Left renal cortex interstitium (tissue), 4 donors: ENCODE measurements around the gene KRT39. TPM values are rescaled to one million over a fixed set of nuclear protein-coding genes. Genes with fewer than 3 reads are reported as not detected.
"Not testable (repeated sequence)": the region's sequence is repeated elsewhere in the genome, so short reads cannot be mapped to it uniquely, and the experiment has no call there.

ENCODE experiments used
- DNase-seq, 4 donors: peaks; one replicate each; pipeline ENCODE4 v3.0.0-alpha.2; 2013; ENCODE audit warnings: low read depth in 4 of 4, low spot score in 2 of 4, missing footprints in 1 of 4
- polyA plus RNA-seq, 4 donors: library from polyadenylated mRNA; unstranded; fragments of 120-200 nt; gene quantifications; one replicate each; pipeline ENCODE4 v1.2.1, GENCODE V29; 2013; ENCODE audit not compliant: insufficient read length in 4 of 4

Gene KRT39
- polyA plus RNA-seq: under 1 TPM in 1 of 4 donors, not detected in 3; 0.09 TPM

- no peak for DNase-seq
Observed at GRCh38 chr17:40966848-40967247, at the start of gene KRT39. KRT39 (minus strand) TSS chr17:40966948; CDS start chr17:40966856, 92 bp downstream.

DNA sequence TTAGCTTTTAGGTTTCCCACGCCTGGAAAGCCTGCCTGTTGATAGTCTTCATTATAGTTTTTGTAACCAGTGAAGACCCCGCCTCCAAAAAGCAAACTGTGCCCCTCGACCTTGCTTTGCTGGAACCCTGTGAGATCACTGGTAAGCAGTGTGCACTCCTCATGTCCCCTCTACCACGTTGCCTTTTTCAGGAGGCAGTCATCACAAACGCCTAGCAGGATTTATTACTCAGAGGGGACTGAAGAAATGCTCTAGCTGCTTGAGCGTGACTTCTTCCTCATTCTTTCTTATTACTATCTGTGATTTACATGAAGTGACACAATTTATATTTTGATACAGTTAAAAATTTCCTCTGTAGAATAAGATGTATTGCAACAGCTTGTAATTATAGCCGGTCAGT is 48.7 kb upstream of the KRT39 start:
- DNase-seq: no peak

DNA sequence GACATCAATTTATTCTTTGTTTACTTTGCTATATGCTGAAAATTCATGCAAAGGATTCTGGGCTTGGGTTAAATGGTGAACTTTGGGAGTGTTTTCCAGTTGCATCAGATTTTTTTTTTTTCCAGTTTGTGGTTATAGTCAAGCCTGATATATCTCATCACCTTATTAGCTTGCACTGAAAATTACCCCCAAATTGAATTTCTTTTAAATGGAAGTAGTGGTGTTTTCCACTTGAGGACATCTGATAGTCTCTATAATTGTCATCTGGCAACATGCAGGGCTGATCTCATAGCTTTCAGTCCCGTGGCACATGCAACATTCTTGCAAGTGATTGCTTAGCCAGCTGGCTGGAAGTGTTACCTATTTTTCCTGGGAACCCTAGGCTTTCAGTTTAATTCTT is 46.9 kb upstream of the KRT39 start:
- no peak for DNase-seq

DNA sequence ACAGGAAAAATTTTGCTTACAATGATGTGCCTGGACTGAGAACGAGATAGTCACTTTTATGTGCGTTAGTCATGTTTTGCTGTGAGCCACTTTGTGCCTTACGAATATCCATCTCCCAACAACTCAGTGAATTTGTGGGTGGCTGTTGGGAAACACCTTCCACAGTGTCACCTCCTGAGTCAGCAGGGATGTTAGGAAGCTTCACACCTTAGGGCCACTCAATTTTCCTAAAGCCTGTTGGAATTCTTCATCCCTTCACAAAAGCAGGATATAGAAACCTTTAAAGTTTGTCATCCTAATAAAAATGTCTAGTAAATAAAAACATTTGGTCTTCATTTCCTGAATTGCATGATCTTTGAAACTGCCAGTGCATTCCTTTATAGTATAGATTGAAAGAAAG is 46.4 kb upstream of the KRT39 start:
- DNase-seq: no peak

- no peak for DNase-seq
Observed at GRCh38 chr17:41012326-41013120, 45.8 kb upstream of the KRT39 start.

GRCh38 chr17:41010441-41010840 is 43.7 kb upstream of the KRT39 start:
- DNase-seq: no peak

- no peak for DNase-seq
Observed at GRCh38 chr17:41009936-41010335, 43.2 kb upstream of the KRT39 start.

DNA sequence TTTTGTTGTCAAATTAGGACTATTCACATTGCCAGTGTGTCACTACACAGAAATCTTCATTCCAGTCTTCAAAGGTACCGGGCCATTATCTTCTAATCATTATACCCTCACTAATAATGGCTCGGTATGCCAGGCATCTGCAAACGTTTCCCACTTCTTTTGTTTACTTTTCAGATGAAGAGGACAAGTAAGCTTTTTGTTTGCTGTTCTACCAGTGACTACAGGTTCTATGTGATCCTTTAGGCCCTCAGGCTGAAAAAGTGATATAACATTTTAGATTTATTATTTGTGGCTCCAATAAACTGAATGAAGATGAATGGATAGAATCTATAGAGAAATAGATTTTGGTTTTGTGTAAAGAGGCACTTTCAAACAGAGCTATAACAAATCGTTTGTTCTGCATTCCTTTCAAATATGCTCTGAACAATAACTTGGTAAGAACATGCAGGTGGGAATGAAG is 42.6 kb upstream of the KRT39 start:
- no peak for DNase-seq

DNA sequence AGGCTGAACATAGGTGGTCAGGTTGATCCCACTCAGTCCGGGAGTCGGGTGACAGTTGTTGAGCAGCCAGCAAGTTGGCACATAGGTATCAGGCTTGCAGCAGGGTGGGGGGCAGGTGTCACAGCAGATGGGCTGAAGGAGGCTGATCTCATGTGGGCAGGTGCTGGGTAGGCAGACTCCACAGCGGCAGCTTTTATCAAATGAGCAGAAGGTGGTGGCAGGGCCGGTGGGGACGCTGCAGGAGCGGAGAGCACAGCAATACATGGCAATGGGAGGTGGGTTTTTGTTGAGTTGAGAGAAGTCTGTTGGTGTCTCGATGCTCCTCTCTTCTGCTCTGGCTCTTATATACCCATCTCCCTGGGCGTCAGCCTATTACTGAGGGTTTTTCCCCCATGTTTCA is 42.1 kb upstream of the KRT39 start, which contains the start of gene KRTAP3-1:
KRTAP3-1 (minus strand) TSS at position 318 of the 400 bp plus-strand sequence; CDS start at position 264, 54 bp downstream.
- no peak for DNase-seq

DNA sequence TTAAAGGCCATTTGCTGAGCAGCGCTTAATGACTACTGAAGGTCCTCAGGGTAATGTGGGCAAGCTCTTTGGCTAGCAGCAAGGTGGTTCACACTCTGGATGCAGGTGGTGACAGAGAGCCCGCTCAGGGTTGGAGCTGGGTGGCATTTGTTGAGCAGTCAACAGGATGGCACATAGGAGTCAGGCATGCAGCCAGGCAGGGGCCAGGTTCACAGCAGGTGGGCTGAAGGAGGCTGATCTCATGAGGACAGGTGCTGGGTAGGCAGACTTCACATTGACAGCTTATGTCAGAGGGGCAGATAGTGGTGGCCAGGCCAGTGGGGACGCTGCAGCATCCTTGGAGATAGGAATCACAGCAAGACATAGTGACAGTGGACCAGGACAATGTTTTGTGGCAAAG is 37.6 kb upstream of the KRT39 start:
- no peak for DNase-seq

GRCh38 chr17:41003926-41004325 is 37.2 kb upstream of the KRT39 start:
- DNase-seq: no peak

GRCh38 chr17:41002814-41003213 is 36.1 kb upstream of the KRT39 start:
- no peak for DNase-seq

GRCh38 chr17:41001795-41002194 is 35.0 kb upstream of the KRT39 start:
- no peak for DNase-seq

DNA sequence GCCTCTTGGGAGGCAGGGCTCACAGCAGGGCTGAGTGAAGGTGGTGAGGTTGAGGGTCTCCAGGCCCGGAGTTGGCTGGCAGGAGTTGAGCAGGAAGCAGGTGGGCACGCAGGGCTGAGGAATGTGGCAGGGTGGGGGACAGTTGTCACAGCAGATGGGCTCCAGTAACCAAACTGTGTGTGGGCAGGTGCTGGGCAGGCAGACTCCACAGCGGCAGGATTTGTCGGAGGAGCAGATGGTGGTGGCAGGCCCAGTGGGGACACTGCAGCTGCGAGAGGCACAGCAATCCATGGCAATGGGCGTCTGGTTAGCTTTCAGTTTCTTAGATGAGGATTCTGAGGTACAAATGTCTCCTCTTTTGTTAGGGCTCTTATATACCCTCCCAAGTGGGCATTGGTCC is 32.8 kb upstream of the KRT39 start, which contains the start of gene KRTAP3-2:
KRTAP3-2 (minus strand) TSS at position 344 of the 400 bp plus-strand sequence; CDS start at position 291, 53 bp downstream.
- not testable (repeated sequence) for DNase-seq

DNA sequence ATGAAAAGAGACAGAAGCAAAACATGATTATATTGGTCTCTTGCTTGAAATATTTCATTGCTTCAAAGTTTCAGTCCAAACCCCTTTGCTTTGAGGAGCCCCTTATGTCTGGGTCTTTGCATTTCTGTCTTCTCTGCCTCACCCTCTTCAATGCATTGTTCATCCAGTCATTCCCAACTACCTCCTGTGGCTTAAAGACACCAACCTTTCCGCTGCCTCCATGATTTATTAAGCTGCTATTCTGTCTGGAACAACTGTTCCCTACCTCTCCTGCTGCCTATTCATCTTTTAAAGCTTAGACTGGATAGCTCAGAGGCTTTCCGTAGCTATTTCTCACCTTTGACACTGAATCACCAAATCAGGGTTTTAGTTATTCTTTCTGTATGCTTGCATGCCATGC is 30.6 kb upstream of the KRT39 start:
- no peak for DNase-seq

DNA sequence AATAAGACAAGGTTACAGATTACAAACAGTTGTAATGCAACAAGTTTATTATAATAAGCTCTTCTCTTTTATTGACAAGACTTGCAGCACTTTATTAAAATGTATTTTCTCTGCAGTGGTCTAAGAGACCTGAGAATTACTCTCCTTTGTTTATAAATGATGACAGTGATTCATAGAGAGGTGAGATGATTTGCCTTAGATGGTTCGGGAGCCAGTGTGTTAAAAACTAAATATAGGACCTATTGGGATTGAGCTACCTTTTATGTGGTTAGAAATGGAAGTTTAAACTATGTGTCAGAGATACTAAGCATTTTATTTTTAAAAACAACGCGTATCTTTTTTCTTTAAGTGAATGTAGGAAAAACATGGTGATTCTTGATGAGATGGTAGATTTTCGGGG is 30.1 kb upstream of the KRT39 start:
- DNase-seq: no peak

DNA sequence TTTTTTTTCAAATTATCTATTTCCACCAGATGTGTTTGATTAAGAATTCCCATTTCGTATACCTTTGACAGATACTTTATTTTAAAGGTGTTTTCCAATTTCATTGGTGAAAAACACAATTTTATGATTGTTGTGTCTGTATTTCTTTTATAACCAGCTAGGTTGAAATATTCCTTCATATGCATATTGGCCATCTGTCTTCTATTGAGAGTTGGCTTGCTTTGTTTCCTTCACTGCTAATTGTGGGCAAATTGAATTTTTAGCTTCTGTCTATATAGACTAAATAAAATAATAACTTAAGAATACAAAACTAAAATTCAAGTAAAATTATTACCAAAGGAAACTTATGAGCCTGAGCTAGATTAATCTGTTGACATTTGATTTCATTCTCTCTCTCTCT is 28.4 kb upstream of the KRT39 start:
- DNase-seq: no peak

DNA sequence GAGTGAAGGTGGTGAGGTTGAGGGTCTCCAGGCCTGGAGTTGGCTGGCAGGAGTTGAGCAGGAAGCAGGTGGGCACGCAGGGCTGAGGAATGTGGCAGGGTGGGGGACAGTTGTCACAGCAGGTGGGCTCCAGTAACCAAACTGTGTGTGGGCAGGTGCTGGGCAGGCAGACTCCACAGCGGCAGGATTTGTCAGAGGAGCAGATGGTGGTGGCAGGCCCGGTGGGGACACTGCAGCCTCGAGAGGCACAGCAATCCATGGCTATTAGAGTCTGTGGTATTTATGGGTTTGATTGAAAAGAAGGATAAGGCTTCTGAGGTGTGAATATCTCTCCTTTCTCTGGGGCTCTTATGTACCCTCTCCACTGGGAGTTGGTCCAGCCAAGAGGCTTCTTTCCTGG is 27.1 kb upstream of the KRT39 start, which contains the start of gene KRTAP3-3:
KRTAP3-3 (minus strand) TSS at position 326 of the 400 bp plus-strand sequence; CDS start at position 259, 67 bp downstream.
- no peak for DNase-seq

DNA sequence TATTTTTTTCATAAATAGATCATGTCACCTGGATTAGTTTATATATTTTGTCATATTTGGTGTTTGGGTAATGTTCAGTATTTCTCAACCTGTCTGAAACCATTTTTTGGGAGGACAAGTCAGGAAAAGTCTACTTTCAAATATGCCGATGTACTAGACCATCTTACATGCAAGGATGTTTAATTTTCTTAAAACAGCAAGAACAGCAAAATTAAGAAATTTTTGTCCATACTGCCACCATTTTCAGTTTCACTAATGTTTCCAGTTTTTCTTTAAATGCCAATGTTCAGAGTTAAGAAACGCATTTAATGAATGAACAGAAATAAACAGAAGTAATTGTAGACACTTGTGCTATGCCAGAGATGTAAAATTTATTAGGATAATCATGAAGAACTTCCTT is 26.3 kb upstream of the KRT39 start:
- DNase-seq: no peak

DNA sequence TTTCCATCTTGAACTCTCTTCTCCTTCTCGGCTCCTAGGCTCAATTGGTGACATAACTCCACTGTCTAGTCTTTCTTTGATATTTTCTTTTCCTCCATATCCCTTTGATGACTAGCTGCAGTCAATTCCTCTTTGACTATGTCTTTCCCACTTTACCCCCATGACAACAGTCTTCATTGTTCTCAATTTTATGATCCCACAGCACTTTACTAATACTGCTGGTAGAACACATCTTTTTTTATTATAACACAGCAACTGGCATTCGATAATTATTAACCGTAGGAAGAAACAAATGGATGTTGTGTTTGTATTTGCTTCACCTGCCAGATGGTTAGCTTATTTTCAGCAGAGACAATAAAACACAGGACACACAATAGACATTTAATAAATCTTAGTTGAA is 25.9 kb upstream of the KRT39 start:
- no peak for DNase-seq

- no peak for DNase-seq
Observed at GRCh38 chr17:40986920-40987319, 20.2 kb upstream of the KRT39 start.

DNA sequence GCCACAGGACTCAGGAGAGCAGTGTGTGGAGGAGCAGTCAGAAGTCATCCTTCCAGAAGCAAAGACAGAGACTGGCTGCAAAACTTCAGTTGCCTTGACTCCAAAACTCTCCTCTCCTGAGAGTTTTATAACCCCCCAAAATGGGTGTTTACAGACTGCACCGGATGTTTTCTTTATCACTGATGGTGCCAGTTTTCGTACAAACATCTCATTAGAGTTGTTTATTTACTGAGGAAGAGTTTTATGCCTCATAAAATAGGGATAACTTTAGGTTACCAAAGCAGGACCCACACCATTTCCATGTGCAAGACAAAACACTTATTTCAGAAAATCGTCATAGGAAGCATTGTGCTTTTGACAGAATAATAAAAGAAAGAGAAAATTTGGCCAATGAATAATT is 17.5 kb upstream of the KRT39 start, which contains the start of gene KRT40:
KRT40 (minus strand) TSS at position 101 of the 400 bp plus-strand sequence; CDS start at position 48, 53 bp downstream.
- no peak for DNase-seq
